PFSK-1 (cell line): ENCODE results near the gene ERICH2.

Experiments
- FOXP2 ChIP-seq: optimal IDR thresholded peaks from 2 replicates; pipeline ENCODE3; 2011; ENCODE audit warnings: borderline replicate concordance, control low read depth, inconsistent platforms; ENCODE audit not compliant: insufficient read depth; ENCODE audit errors: extremely low read length, extremely low read depth
- POLR2AphosphoS5 ChIP-seq: IDR thresholded peaks from 2 replicates; pipeline ENCODE4 v1.6.1; 2012; ENCODE audit warnings: low read depth, mild to moderate bottlenecking, control low read depth, low read length, moderate library complexity
- SIN3A ChIP-seq: IDR thresholded peaks from 2 replicates; pipeline ENCODE4 v1.6.1; 2012; ENCODE audit warnings: mild to moderate bottlenecking, low read length, moderate library complexity, borderline replicate concordance; ENCODE audit not compliant: insufficient read depth
- TAF1 ChIP-seq: IDR thresholded peaks from 2 replicates; pipeline ENCODE4 v1.6.1; 2012; ENCODE audit warnings: low read length, control low read depth, borderline replicate concordance; ENCODE audit not compliant: insufficient read depth
- TF ChIP-seq, protein P1 (sequence below), 2 experiments: IDR thresholded peaks; 2 replicates each; pipeline versions ENCODE4 v1.6.1 to v1.8.0; 2011 to 2012; ENCODE audit warnings: low read depth in 2 of 2, low read length in 2 of 2, control low read depth in 1 of 2, inconsistent platforms in 1 of 2, mild to moderate bottlenecking in 1 of 2, moderate library complexity in 1 of 2; ENCODE audit not compliant: insufficient read depth in 1 of 2

Gene ERICH2

GRCh38 chr2:170739507-170740046, 30.6 kb upstream of the ERICH2 start:
- TF ChIP-seq TAF1, result no peak
- no peak for TF ChIP-seq FOXP2
- no peak for TF ChIP-seq POLR2AphosphoS5
- TF ChIP-seq, protein P1, sequence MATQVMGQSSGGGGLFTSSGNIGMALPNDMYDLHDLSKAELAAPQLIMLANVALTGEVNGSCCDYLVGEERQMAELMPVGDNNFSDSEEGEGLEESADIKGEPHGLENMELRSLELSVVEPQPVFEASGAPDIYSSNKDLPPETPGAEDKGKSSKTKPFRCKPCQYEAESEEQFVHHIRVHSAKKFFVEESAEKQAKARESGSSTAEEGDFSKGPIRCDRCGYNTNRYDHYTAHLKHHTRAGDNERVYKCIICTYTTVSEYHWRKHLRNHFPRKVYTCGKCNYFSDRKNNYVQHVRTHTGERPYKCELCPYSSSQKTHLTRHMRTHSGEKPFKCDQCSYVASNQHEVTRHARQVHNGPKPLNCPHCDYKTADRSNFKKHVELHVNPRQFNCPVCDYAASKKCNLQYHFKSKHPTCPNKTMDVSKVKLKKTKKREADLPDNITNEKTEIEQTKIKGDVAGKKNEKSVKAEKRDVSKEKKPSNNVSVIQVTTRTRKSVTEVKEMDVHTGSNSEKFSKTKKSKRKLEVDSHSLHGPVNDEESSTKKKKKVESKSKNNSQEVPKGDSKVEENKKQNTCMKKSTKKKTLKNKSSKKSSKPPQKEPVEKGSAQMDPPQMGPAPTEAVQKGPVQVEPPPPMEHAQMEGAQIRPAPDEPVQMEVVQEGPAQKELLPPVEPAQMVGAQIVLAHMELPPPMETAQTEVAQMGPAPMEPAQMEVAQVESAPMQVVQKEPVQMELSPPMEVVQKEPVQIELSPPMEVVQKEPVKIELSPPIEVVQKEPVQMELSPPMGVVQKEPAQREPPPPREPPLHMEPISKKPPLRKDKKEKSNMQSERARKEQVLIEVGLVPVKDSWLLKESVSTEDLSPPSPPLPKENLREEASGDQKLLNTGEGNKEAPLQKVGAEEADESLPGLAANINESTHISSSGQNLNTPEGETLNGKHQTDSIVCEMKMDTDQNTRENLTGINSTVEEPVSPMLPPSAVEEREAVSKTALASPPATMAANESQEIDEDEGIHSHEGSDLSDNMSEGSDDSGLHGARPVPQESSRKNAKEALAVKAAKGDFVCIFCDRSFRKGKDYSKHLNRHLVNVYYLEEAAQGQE (IDR thresholded peaks at IDR 0.05; ENCODE audit: insufficient read depth in 1 of 2, low read depth in 2 of 2, low read length in 2 of 2), result no peak
- TF ChIP-seq SIN3A, result no peak

- TF ChIP-seq, protein P1 (IDR thresholded peaks at IDR 0.05; ENCODE audit: insufficient read depth in 1 of 2, low read depth in 2 of 2, low read length in 2 of 2), result no peak
- no peak for TF ChIP-seq POLR2AphosphoS5
- no peak for TF ChIP-seq TAF1
- no peak for TF ChIP-seq SIN3A
- TF ChIP-seq FOXP2, result no peak
Measured at GRCh38 chr2:170740660-170741059, 29.5 kb upstream of the ERICH2 start.

DNA sequence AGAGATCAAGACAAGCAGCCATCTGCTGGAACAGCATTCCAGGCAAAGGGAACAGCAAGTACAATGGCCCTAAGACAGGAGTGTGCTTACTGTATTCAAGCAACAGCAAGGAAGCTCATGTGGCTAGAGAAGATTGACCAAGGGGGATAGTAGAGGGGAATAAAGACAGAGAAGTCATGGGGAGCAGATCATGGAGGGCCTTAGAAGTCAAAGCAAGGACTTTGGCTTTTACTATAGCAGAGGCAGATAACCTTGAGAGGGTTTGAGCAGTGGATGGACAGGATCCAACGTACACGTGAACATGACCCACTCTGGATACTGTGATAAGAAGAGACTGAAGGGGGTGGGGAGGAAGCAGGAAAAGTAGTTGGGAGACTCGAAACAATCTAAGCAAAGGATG, 28.2 kb upstream of the ERICH2 start:
- TF ChIP-seq SIN3A, result no peak
- no peak for TF ChIP-seq FOXP2
- TF ChIP-seq, protein P1 (IDR thresholded peaks at IDR 0.05; ENCODE audit: insufficient read depth in 1 of 2, low read depth in 2 of 2, low read length in 2 of 2), result no peak
- no peak for TF ChIP-seq TAF1
- no peak for TF ChIP-seq POLR2AphosphoS5

- TF ChIP-seq, protein P1 (IDR thresholded peaks at IDR 0.05; ENCODE audit: insufficient read depth in 1 of 2, low read depth in 2 of 2, low read length in 2 of 2), result no peak
- TF ChIP-seq SIN3A, result no peak
- TF ChIP-seq FOXP2, result no peak
- no peak for TF ChIP-seq POLR2AphosphoS5
- TF ChIP-seq TAF1, result no peak
Measured at GRCh38 chr2:170742896-170743529, 27.2 kb upstream of the ERICH2 start.
